Spleen (tissue), 11 donors: ENCODE data around the gene FKBP4. TPM values are rescaled to one million over a fixed set of nuclear protein-coding genes. Genes with fewer than 3 reads are reported as not detected.

Experiments used
- DNase-seq: peaks from one replicate; pipeline ENCODE4 v3.0.0-alpha.2; 2020
- H3K27ac ChIP-seq, 8 donors: fragments of 200-600 bp; sonication (generic) in 7 of 8; 1 replicate in 4 of 8; 2 replicates in 4 of 8; pipeline versions ENCODE4 v1.5.0 to v1.8.0; 2016 to 2021; ENCODE audit warnings: inconsistent platforms in 4 of 8, mild to moderate bottlenecking in 4 of 8, moderate library complexity in 1 of 8
- H3K27me3 ChIP-seq, 7 donors: fragments of 200-600 bp; sonication (generic) in 6 of 7; replicated peaks in 1 of 7; 1 replicate in 4 of 7; 2 replicates in 3 of 7; pipeline versions ENCODE4 v1.5.0 to v1.8.0; 2016 to 2021; ENCODE audit warnings: inconsistent platforms in 3 of 7, mild to moderate bottlenecking in 1 of 7
- H3K36me3 ChIP-seq, 6 donors: fragments of 200-600 bp; sonication (generic) in 5 of 6; 1 replicate in 4 of 6; 2 replicates in 2 of 6; pipeline versions ENCODE4 v1.5.0 to v1.8.0; 2016 to 2021; ENCODE audit warnings: inconsistent platforms in 2 of 6
- H3K4me1 ChIP-seq, 6 donors: fragments of 200-600 bp; sonication (generic) in 5 of 6; 1 replicate in 3 of 6; 2 replicates in 3 of 6; pipeline versions ENCODE4 v1.5.0 to v1.8.0; 2016 to 2021; ENCODE audit warnings: inconsistent platforms in 3 of 6
- H3K4me3 ChIP-seq, 8 donors: fragments of 200-600 bp; sonication (generic) in 7 of 8; 1 replicate in 4 of 8; 2 replicates in 4 of 8; pipeline versions ENCODE4 v1.5.0 to v1.8.0; 2016 to 2021; ENCODE audit warnings: inconsistent platforms in 4 of 8, mild to moderate bottlenecking in 4 of 8, moderate library complexity in 2 of 8
- H3K9me3 ChIP-seq, 8 donors: fragments of 200-600 bp; sonication (generic) in 7 of 8; 1 replicate in 4 of 8; 2 replicates in 4 of 8; pipeline versions ENCODE4 v1.5.0 to v1.8.0; 2016 to 2021; ENCODE audit warnings: inconsistent platforms in 4 of 8
- CTCF ChIP-seq, 11 experiments: fragments of 200-600 bp in 7 of 11; fragments of 450-650 bp in 4 of 11; sonication (generic) in 4 of 11; IDR thresholded peaks in 8 of 11; conservative IDR thresholded peaks in 3 of 11; 1 replicate in 7 of 11; 2 replicates in 4 of 11; pipeline versions ENCODE4 v1.4.0 to v1.8.0; 2016 to 2021; ENCODE audit warnings: antibody characterized with exemption in 11 of 11, inconsistent platforms in 4 of 11, mild to moderate bottlenecking in 1 of 11
- POLR2A ChIP-seq, 3 donors: fragments of 450-650 bp; IDR thresholded peaks; one replicate each; pipeline ENCODE4 v1.5.1; 2017; ENCODE audit warnings: antibody characterized with exemption in 3 of 3, mild to moderate bottlenecking in 1 of 3
- POLR2AphosphoS5 ChIP-seq, 3 donors: sonication (generic); formaldehyde crosslinking; IDR thresholded peaks; one replicate each; pipeline ENCODE4 v1.5.1; 2017; ENCODE audit warnings: antibody characterized with exemption in 3 of 3
- WGBS, 5 donors: extraction: QIAGEN DNeasy Blood & Tissue Kit in 3 of 5; methylation state at CpG; one replicate each; pipeline versions ENCODE4 v1.1.5 to v1.1.7; 2013 to 2018; 5-methylcytosine and 5-hydroxymethylcytosine counted together
- intact Hi-C: fragments of 100-400 bp; cut with DNase I; formaldehyde crosslinking; loops from one replicate; pipeline ENCODE4 v1.15.0; 2023; ENCODE audit warnings: low total_unique reads
- polyA plus RNA-seq, 3 donors: library from polyadenylated mRNA; stranded (reverse); fragments of 200-250 nt; gene quantifications; one replicate each; pipeline ENCODE4 v1.2.1, GENCODE V29; 2013
- total RNA-seq, 7 donors: library from RNA; depleted of rRNA in 3 of 7; stranded (reverse); fragments of >200 nt in 3 of 7; fragmentation: NEBNext Ultra II Directional in 4 of 7; extraction: Animal tissue kit (Norgen Biotek cat#: 25700) in 4 of 7; gene quantifications; one replicate each; pipeline versions ENCODE4 v1.1.0 to v1.2.1, GENCODE V29; 2016 to 2021
- donor health status: healthy with polysubstance abuse.
- donor health status: DM: no; HTN: no; CAD: no; lungs with moderate emphysema.
- donor health status: DM: no; HTN: no; CAD: no.
- donor health status: Bipolar disorder and iron deficiency.
- donor health status: healthy.
- donor health status: DM: no; HTN: no; CAD: no.
- donor health status: DM: yes; HTN: yes; CAD: no.

FKBP4 gene
- total and polyA plus RNA-seq, 10 donors = 8.3 to 65.6 (median 25.4) TPM

GRCh38 chr12:2795291-2796186 is 769 bp downstream of the FKBP4 start:
- peak overlapping the region; percentile 30 to 90 (median 82) for H3K27ac ChIP-seq
- DNase-seq = peak; percentile 95
- peaks cover 10 to 40% (median 24%) of the 10 kb centered on the region in 6 donors for H3K4me1 ChIP-seq
- TF ChIP-seq POLR2A (IDR thresholded peaks at IDR 0.05) (peak in 1 of 3 donors; percentile 29), CTCF (IDR thresholded peaks at IDR 0.05 in 8 of 11, conservative IDR thresholded peaks at IDR 0.05 in 3 of 11) (no peak), POLR2AphosphoS5 (IDR thresholded peaks at IDR 0.05) (peak; percentile 66 to 84 (median 78))
- no peaks in the 10 kb centered on the region for H3K9me3 ChIP-seq
- H3K36me3 ChIP-seq = peaks cover 9 to 37% (median 31%) of the 10 kb centered on the region in 6 donors
- peak overlapping the region; percentile 59 to 97 (median 88) for H3K4me3 ChIP-seq
- intact Hi-C loops = no loop called here
- 0 to 1% (median 1%) methylated on average over 13 to 111 of the region's 111 CpGs for WGBS, 5 donors
- peaks cover 0 to 13% (median 0%) of the 10 kb centered on the region in 7 donors for H3K27me3 ChIP-seq

GRCh38 chr12:2796187-2796666 is 1.5 kb downstream of the FKBP4 start:
- intact Hi-C loops = no loop called here
- TF ChIP-seq CTCF (IDR thresholded peaks at IDR 0.05 in 8 of 11, conservative IDR thresholded peaks at IDR 0.05 in 3 of 11) = no peak
- TF ChIP-seq POLR2A (IDR thresholded peaks at IDR 0.05) = no peak
- TF ChIP-seq POLR2AphosphoS5 (IDR thresholded peaks at IDR 0.05) = no peak
- H3K4me3 ChIP-seq = peak overlapping the region; percentile 59 to 97 (median 88)
- peaks cover 12 to 44% (median 38%) of the 10 kb centered on the region in 6 donors for H3K36me3 ChIP-seq
- H3K9me3 ChIP-seq = no peaks in the 10 kb centered on the region
- H3K4me1 ChIP-seq = peaks cover 10 to 40% (median 24%) of the 10 kb centered on the region in 6 donors
- WGBS, 5 donors = 3 to 7% (median 3%) methylated on average over 14 of the region's 14 CpGs
- no peak for DNase-seq
- H3K27me3 ChIP-seq = peaks cover 0 to 13% (median 0%) of the 10 kb centered on the region in 7 donors
- H3K27ac ChIP-seq = peak overlapping the region in 7 of 8 donors; percentile 71 to 90 (median 83)

- Histone ChIP-seq H3K9me3 (no peaks in the 10 kb centered on the region), H3K4me1 (peaks cover 10 to 40% (median 24%) of the 10 kb centered on the region in 6 donors), H3K4me3 (peak overlapping the region in 1 of 8 donors; percentile 9), H3K36me3 (peaks cover 13 to 61% (median 55%) of the 10 kb centered on the region in 6 donors), H3K27ac (peak overlapping the region in 1 of 8 donors; percentile 11), H3K27me3 (peaks cover 0 to 13% (median 0%) of the 10 kb centered on the region in 7 donors)
- 77 to 92% (median 87%) methylated on average over 6 to 7 of the region's 7 CpGs for WGBS, 5 donors
- intact Hi-C loops = no loop called here
- TF ChIP-seq POLR2A (IDR thresholded peaks at IDR 0.05) = no peak
- TF ChIP-seq CTCF (IDR thresholded peaks at IDR 0.05 in 8 of 11, conservative IDR thresholded peaks at IDR 0.05 in 3 of 11) = no peak
- no peak for TF ChIP-seq POLR2AphosphoS5 (IDR thresholded peaks at IDR 0.05)
- DNase-seq = no peak
Measured at GRCh38 chr12:2797721-2798418, 3.1 kb downstream of the FKBP4 start.
